HCT116 (cell line): ENCODE results near the gene ABCG1. TPM values are rescaled to one million over a fixed set of nuclear protein-coding genes. Genes with fewer than 3 reads are reported as not detected.

Experiments used
- ATAC-seq: fragments of 200-7000 bp; cut with Tn5 transposase; 2 replicates; pipeline ENCODE4 v1.9.1; 2020; ENCODE audit warnings: mild to moderate bottlenecking, moderate library complexity
- BruUV-seq: library from RNA; stranded (reverse); fragments of 400-500 nt; replicated peaks from 2 replicates; lab custom pipeline; 2021; lab: Mats Ljungman, UMichigan
- CTCF ChIA-PET: fragments of 300-600 bp; sonication (Branson Sonifier 250); formaldehyde crosslinking; loops from one replicate; lab custom pipeline; 2021; ENCODE audit warnings: antibody characterized with exemption; lab: Charles Lee
- POLR2A ChIA-PET: fragments of 300-600, 350-600 bp; sonication (Branson Sonifier 250); formaldehyde crosslinking; loops from one replicate; lab custom pipeline; 2021; ENCODE audit warnings: antibody characterized with exemption; lab: Charles Lee
- RAD21 ChIA-PET, 2 experiments: fragments of 300-600 bp; sonication (Branson Sonifier 250); formaldehyde crosslinking; loops; one replicate each; lab custom pipeline; 2023; ENCODE audit warnings: low total read pairs in 2 of 2; ENCODE audit not compliant: uncharacterized antibody in 2 of 2, unreplicated experiment in 2 of 2, low non-redundant PET in 1 of 2; lab: Charles Lee
- DNase-seq: peaks from one replicate; pipeline ENCODE4 v3.0.0-alpha.2; 2010; ENCODE audit warnings: low read depth, low spot score
- H2AFZ ChIP-seq: fragments of 200-600 bp; shearing (Covaris generic), sonication (generic); 2 replicates; pipeline ENCODE4 v1.6.1; 2017; ENCODE audit warnings: low read depth, mixed run types, mixed read lengths, antibody characterized with exemption, low read length; ENCODE audit not compliant: poor library complexity, severe bottlenecking
- H3K27ac ChIP-seq: 2 replicates; pipeline ENCODE4 v1.5.1; 2012; ENCODE audit warnings: low read depth, low read length
- H3K27me3 ChIP-seq: fragments of 200-600 bp; sonication (generic); 2 replicates; pipeline ENCODE4 v1.6.1; 2016; ENCODE audit warnings: mixed run types, low read length, mixed read lengths; ENCODE audit not compliant: insufficient read depth
- H3K36me3 ChIP-seq, 2 experiments: fragments of 200-500 bp in 1 of 2; fragments of 200-600 bp in 1 of 2; sonication (Bioruptor generic) in 1 of 2; sonication (generic) in 1 of 2; 2 replicates each; pipeline versions ENCODE4 v1.5.1 to v1.6.1; 2014 to 2016; ENCODE audit warnings: low read length in 2 of 2, inconsistent platforms in 1 of 2, mixed read lengths in 1 of 2, mixed run types in 1 of 2; ENCODE audit not compliant: insufficient read depth in 2 of 2, control insufficient read depth in 1 of 2
- H3K4me1 ChIP-seq, 2 experiments: fragments of 200-600 bp in 1 of 2; sonication (generic) in 1 of 2; 2 replicates each; pipeline versions ENCODE4 v1.5.1 to v1.6.1; 2012 to 2017; ENCODE audit warnings: low read length in 2 of 2, inconsistent platforms in 1 of 2, mild to moderate bottlenecking in 1 of 2, mixed read lengths in 1 of 2, mixed run types in 1 of 2, moderate library complexity in 1 of 2; ENCODE audit not compliant: insufficient read depth in 2 of 2, control insufficient read depth in 1 of 2
- H3K4me2 ChIP-seq: fragments of 200-600 bp; sonication (generic); 2 replicates; pipeline ENCODE4 v1.6.1; 2017; ENCODE audit warnings: mixed run types, low read length, mixed read lengths
- H3K4me3 ChIP-seq, 2 experiments: fragments of 200-600 bp in 1 of 2; sonication (generic) in 1 of 2; replicated peaks in 1 of 2; 2 replicates each; pipeline ENCODE4 v1.5.1; 2011 to 2016; ENCODE audit warnings: low read length in 2 of 2, control low read depth in 1 of 2, low read depth in 1 of 2, mild to moderate bottlenecking in 1 of 2, mixed read lengths in 1 of 2, mixed run types in 1 of 2
- H3K79me2 ChIP-seq: fragments of 200-600 bp; sonication (generic); 2 replicates; pipeline ENCODE4 v1.6.1; 2017; ENCODE audit warnings: mild to moderate bottlenecking, mixed run types, low read length, moderate library complexity, mixed read lengths; ENCODE audit not compliant: insufficient read depth
- H3K9ac ChIP-seq: fragments of 200-600 bp; sonication (generic); 2 replicates; pipeline ENCODE4 v1.6.1; 2016; ENCODE audit warnings: low read length, mixed read lengths
- H3K9me2 ChIP-seq: fragments of 200-600 bp; sonication (generic), shearing (Covaris generic); 2 replicates; pipeline ENCODE4 v1.6.1; 2017; ENCODE audit warnings: mixed run types, mild to moderate bottlenecking, moderate library complexity; ENCODE audit not compliant: insufficient read depth
- H3K9me3 ChIP-seq, 2 experiments: fragments of 200-500 bp in 1 of 2; fragments of 200-600 bp in 1 of 2; sonication (Bioruptor generic) in 1 of 2; sonication (generic) in 1 of 2; 2 replicates each; pipeline ENCODE4 v1.6.1; 2014 to 2017; ENCODE audit warnings: low read length in 2 of 2, mixed read lengths in 2 of 2, inconsistent platforms in 1 of 2, low read depth in 1 of 2, mild to moderate bottlenecking in 1 of 2, mixed run types in 1 of 2, moderate library complexity in 1 of 2; ENCODE audit not compliant: control insufficient read depth in 1 of 2, insufficient read depth in 1 of 2
- H4K20me1 ChIP-seq: fragments of 200-600 bp; sonication (generic), shearing (Covaris generic); 2 replicates; pipeline ENCODE4 v1.6.1; 2017; ENCODE audit warnings: mixed run types, mild to moderate bottlenecking, moderate library complexity; ENCODE audit not compliant: insufficient read depth
- CBX3 ChIP-seq: IDR thresholded peaks from 2 replicates; pipeline ENCODE4 v1.6.1; 2012; ENCODE audit warnings: low read depth
- CEBPB ChIP-seq: IDR thresholded peaks from 2 replicates; pipeline ENCODE4 v1.6.1; 2012; ENCODE audit warnings: low read depth
- CTCF ChIP-seq, 3 experiments: fragments of 200-600 bp in 1 of 3; sonication (generic) in 1 of 3; IDR thresholded peaks in 2 of 3; conservative IDR thresholded peaks in 1 of 3; 2 replicates each; pipeline ENCODE4 v1.5.1; 2012 to 2017; ENCODE audit warnings: low read depth in 2 of 3, low read length in 2 of 3, antibody characterized with exemption in 1 of 3, borderline replicate concordance in 1 of 3, control low read depth in 1 of 3, mild to moderate bottlenecking in 1 of 3, mixed read lengths in 1 of 3, mixed run types in 1 of 3, moderate library complexity in 1 of 3; ENCODE audit not compliant: insufficient read depth in 1 of 3
- EGR1 ChIP-seq: IDR thresholded peaks from 2 replicates; pipeline ENCODE4 v1.6.1; 2012; ENCODE audit warnings: low read depth
- ELF1 ChIP-seq: IDR thresholded peaks from 2 replicates; pipeline ENCODE4 v1.6.1; 2012; ENCODE audit warnings: low read depth, borderline replicate concordance
- EZH2phosphoT487 ChIP-seq: fragments of 200-600 bp; IDR thresholded peaks from 2 replicates; pipeline ENCODE4 v1.6.1; 2018; ENCODE audit warnings: antibody characterized with exemption, borderline replicate concordance
- FOSL1 ChIP-seq: IDR thresholded peaks from 2 replicates; pipeline ENCODE4 v1.6.1; 2012; ENCODE audit warnings: low read depth
- JUND ChIP-seq: IDR thresholded peaks from 2 replicates; pipeline ENCODE4 v1.6.1; 2012
- MAX ChIP-seq: IDR thresholded peaks from 2 replicates; pipeline ENCODE4 v1.6.1; 2012
- RAD21 ChIP-seq: IDR thresholded peaks from 2 replicates; pipeline ENCODE4 v1.6.1; 2012; ENCODE audit warnings: low read depth, mild to moderate bottlenecking
- SP1 ChIP-seq: IDR thresholded peaks from 2 replicates; pipeline ENCODE4 v1.6.1; 2012; ENCODE audit warnings: low read depth
- SRF ChIP-seq: IDR thresholded peaks from 2 replicates; pipeline ENCODE4 v1.6.1; 2012; ENCODE audit warnings: low read depth
- TCF7L2 ChIP-seq: IDR thresholded peaks from 2 replicates; pipeline ENCODE4 v1.7.0; 2011; ENCODE audit warnings: borderline replicate concordance, inconsistent platforms; ENCODE audit not compliant: insufficient read depth, insufficient read length; ENCODE audit errors: extremely low read depth
- intact Hi-C: fragments of 100-400 bp; cut with micrococcal nuclease; formaldehyde crosslinking; loops from 2 replicates; pipeline ENCODE4 v1.10.0; 2022
- total RNA-seq: library from RNA; stranded (reverse); gene quantifications from one replicate; pipeline ENCODE4 v1.2.1, GENCODE V29; 2021; ENCODE audit not compliant: unreplicated experiment

ABCG1 gene
- total RNA-seq, 1 experiment from 2014 or later, result 1.6 TPM

- no peaks in the 10 kb centered on the region for H3K9me2 ChIP-seq
- no peak overlapping the region for H3K4me3 ChIP-seq
- TF ChIP-seq SRF, result no peak
- TF ChIP-seq CBX3, result no peak
- TF ChIP-seq CEBPB, result no peak
- no peak for TF ChIP-seq JUND
- TF ChIP-seq SP1, result no peak
- TF ChIP-seq CTCF (IDR thresholded peaks at IDR 0.05 in 2 of 3, conservative IDR thresholded peaks at IDR 0.05 in 1 of 3; ENCODE audit: borderline replicate concordance in 1 of 3, insufficient read depth in 1 of 3, low read depth in 2 of 3, low read length in 2 of 3), result no peak
- TF ChIP-seq TCF7L2, result no peak
- no peak for TF ChIP-seq EGR1
- TF ChIP-seq ELF1, result no peak
- TF ChIP-seq MAX, result no peak
- TF ChIP-seq EZH2phosphoT487, result no peak
- no peak for TF ChIP-seq FOSL1
- no peak for TF ChIP-seq RAD21
- CTCF ChIA-PET, result interaction anchor here (1.2 kb wide), 1 partner anchor 21 kb away, joined by 3 read pairs; no protein-coding TSS in a partner anchor
- no peak overlapping the region for H3K4me2 ChIP-seq
- RAD21 ChIA-PET, result interaction anchor here in 1 of 2 experiments (0.5 kb wide), 1 partner anchor 72 kb away, joined by 3 read pairs; no protein-coding TSS in a partner anchor
- no peak overlapping the region for H2AFZ ChIP-seq
- H3K4me1 ChIP-seq, result peaks cover 33% of the 10 kb centered on the region in 2 experiments
- H3K79me2 ChIP-seq, result no peaks in the 10 kb centered on the region
- ATAC-seq (no peak), DNase-seq (no peak)
- POLR2A ChIA-PET, result interaction anchor here (1.1 kb wide), 1 partner anchor 18 kb away, joined by 3 read pairs; no protein-coding TSS in a partner anchor
- no peaks in the 10 kb centered on the region for H4K20me1 ChIP-seq
- no peaks in the 10 kb centered on the region for H3K9me3 ChIP-seq
- no peak overlapping the region for H3K9ac ChIP-seq
- H3K27ac ChIP-seq, result no peak overlapping the region
- H3K27me3 ChIP-seq, result no peaks in the 10 kb centered on the region
- no TSS peak for BruUV-seq
- H3K36me3 ChIP-seq, result no peaks in the 10 kb centered on the region
- intact Hi-C loops, result no loop called here
Observed at GRCh38 chr21:42237577-42237976, 18.6 kb downstream of the ABCG1 start.
